Vagina (tissue), 2 donors: ENCODE measurements around the gene ADGRG6.

Experiments used
- CTCF ChIP-seq, 3 experiments: fragments of 450-650 bp in 2 of 3; fragments of 200-600 bp in 1 of 3; sonication (generic) in 1 of 3; IDR thresholded peaks; one replicate each; pipeline ENCODE4 v1.5.1; 2017 to 2019; ENCODE audit warnings: antibody characterized with exemption in 3 of 3, mild to moderate bottlenecking in 2 of 3, moderate library complexity in 2 of 3
- POLR2A ChIP-seq, 2 donors: fragments of 450-650 bp; IDR thresholded peaks; one replicate each; pipeline ENCODE4 v1.6.1; 2017; ENCODE audit warnings: antibody characterized with exemption in 2 of 2, mild to moderate bottlenecking in 2 of 2, moderate library complexity in 2 of 2

GRCh38 chr6:142301651-142302391, at the start of gene ADGRG6:
- TF ChIP-seq CTCF (IDR thresholded peaks at IDR 0.05): no peak
- TF ChIP-seq POLR2A (IDR thresholded peaks at IDR 0.05): no peak
